OCI-LY3 (cell line): ENCODE data around the gene DNAJC15.

Experiments
- H2AFZ ChIP-seq: fragments of 200-600, 300-600 bp; shearing (Covaris generic); 2 replicates; pipeline ENCODE4 v1.6.0; 2014; ENCODE audit warnings: antibody characterized with exemption, low read depth, low read length
- H3K27ac ChIP-seq: fragments of 200-600, 300-600 bp; sonication (generic); 2 replicates; pipeline ENCODE4 v1.5.1; 2014; ENCODE audit warnings: mild to moderate bottlenecking, low read length, moderate library complexity, mixed read lengths
- H3K27me3 ChIP-seq: fragments of 200-600, 300-600 bp; sonication (generic); 2 replicates; pipeline ENCODE4 v1.6.1; 2014; ENCODE audit warnings: low read depth, low read length, mixed read lengths
- H3K36me3 ChIP-seq: fragments of 200-600, 300-600 bp; sonication (generic); replicated peaks from 2 replicates; pipeline ENCODE3; 2014; ENCODE audit warnings: low read depth, low read length, mixed read lengths
- H3K4me1 ChIP-seq: fragments of 300-600, 200-600 bp; sonication (generic); 2 replicates; pipeline ENCODE4 v1.6.1; 2014; ENCODE audit warnings: low read length, mixed read lengths
- H3K4me2 ChIP-seq: fragments of 200-600, 300-600 bp; sonication (generic); 2 replicates; pipeline ENCODE4 v1.6.1; 2014; ENCODE audit warnings: low read length, mixed read lengths
- H3K4me3 ChIP-seq: fragments of 300-600, 200-600 bp; sonication (generic); 2 replicates; pipeline ENCODE4 v1.5.1; 2014; ENCODE audit warnings: antibody characterized with exemption, mild to moderate bottlenecking, low read length, moderate library complexity
- H3K79me2 ChIP-seq: fragments of 300-600, 200-600 bp; shearing (Covaris generic); 2 replicates; pipeline ENCODE4 v1.6.1; 2014; ENCODE audit warnings: mild to moderate bottlenecking, low read length, mixed read lengths
- H3K9ac ChIP-seq: fragments of 300-600, 200-600 bp; shearing (Covaris generic); 2 replicates; pipeline ENCODE4 v1.6.0; 2014; ENCODE audit warnings: mild to moderate bottlenecking, low read length, moderate library complexity
- H3K9me3 ChIP-seq: fragments of 200-600, 300-600 bp; shearing (Covaris generic); 2 replicates; pipeline ENCODE4 v1.6.1; 2014; ENCODE audit warnings: low read length, mixed read lengths; ENCODE audit not compliant: insufficient read depth
- H4K20me1 ChIP-seq: fragments of 200-600, 300-600 bp; sonication (generic); 2 replicates; pipeline ENCODE4 v1.6.1; 2016; ENCODE audit warnings: low read length, mixed read lengths; ENCODE audit not compliant: insufficient read depth
- EZH2phosphoT487 ChIP-seq: fragments of 200-600 bp; shearing (Covaris generic); IDR thresholded peaks from 2 replicates; pipeline ENCODE4 v1.6.1; 2018; ENCODE audit warnings: antibody characterized with exemption, mixed run types, low read depth
- TF ChIP-seq, protein P1 (sequence below): fragments of 200-600, 300-600 bp; sonication (generic); IDR thresholded peaks from 2 replicates; pipeline ENCODE4 v1.5.1; 2014; ENCODE audit warnings: antibody characterized with exemption, low read length, low read depth

Gene DNAJC15

GRCh38 chr13:43145534-43146196 is 122.3 kb downstream of the DNAJC15 start:
- no peak overlapping the region for H3K4me3 ChIP-seq

GRCh38 chr13:43146400-43146799 is 123.0 kb downstream of the DNAJC15 start:
- Histone ChIP-seq H2AFZ (no peak overlapping the region), H3K4me2 (no peak overlapping the region)

More at GRCh38 chr13:43145534-43146196, 122.3 kb downstream of the DNAJC15 start:
- H3K4me1 ChIP-seq, result no peaks in the 10 kb centered on the region
- H3K9me3 ChIP-seq, result no peaks in the 10 kb centered on the region
- no peaks in the 10 kb centered on the region for H3K36me3 ChIP-seq
- H2AFZ ChIP-seq, result no peak overlapping the region
- peaks cover 32% of the 10 kb centered on the region for H3K27me3 ChIP-seq
- TF ChIP-seq, protein P1, sequence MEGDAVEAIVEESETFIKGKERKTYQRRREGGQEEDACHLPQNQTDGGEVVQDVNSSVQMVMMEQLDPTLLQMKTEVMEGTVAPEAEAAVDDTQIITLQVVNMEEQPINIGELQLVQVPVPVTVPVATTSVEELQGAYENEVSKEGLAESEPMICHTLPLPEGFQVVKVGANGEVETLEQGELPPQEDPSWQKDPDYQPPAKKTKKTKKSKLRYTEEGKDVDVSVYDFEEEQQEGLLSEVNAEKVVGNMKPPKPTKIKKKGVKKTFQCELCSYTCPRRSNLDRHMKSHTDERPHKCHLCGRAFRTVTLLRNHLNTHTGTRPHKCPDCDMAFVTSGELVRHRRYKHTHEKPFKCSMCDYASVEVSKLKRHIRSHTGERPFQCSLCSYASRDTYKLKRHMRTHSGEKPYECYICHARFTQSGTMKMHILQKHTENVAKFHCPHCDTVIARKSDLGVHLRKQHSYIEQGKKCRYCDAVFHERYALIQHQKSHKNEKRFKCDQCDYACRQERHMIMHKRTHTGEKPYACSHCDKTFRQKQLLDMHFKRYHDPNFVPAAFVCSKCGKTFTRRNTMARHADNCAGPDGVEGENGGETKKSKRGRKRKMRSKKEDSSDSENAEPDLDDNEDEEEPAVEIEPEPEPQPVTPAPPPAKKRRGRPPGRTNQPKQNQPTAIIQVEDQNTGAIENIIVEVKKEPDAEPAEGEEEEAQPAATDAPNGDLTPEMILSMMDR, result no peak
- TF ChIP-seq EZH2phosphoT487, result no peak
- H3K79me2 ChIP-seq, result no peaks in the 10 kb centered on the region
- no peak overlapping the region for H3K27ac ChIP-seq
- no peak overlapping the region for H3K9ac ChIP-seq
- no peak overlapping the region for H3K4me2 ChIP-seq
- H4K20me1 ChIP-seq, result no peaks in the 10 kb centered on the region

GRCh38 chr13:43150369-43151207 is 127.2 kb downstream of the DNAJC15 start:
- no peak overlapping the region for H3K27ac ChIP-seq
- H3K4me1 ChIP-seq, result no peaks in the 10 kb centered on the region
- no peaks in the 10 kb centered on the region for H3K9me3 ChIP-seq
- no peak overlapping the region for H3K4me2 ChIP-seq
- TF ChIP-seq, protein P1, result no peak
- TF ChIP-seq EZH2phosphoT487, result no peak
- H3K9ac ChIP-seq, result no peak overlapping the region
- H3K27me3 ChIP-seq, result peaks cover 27% of the 10 kb centered on the region
- H4K20me1 ChIP-seq, result no peaks in the 10 kb centered on the region
- H3K36me3 ChIP-seq, result no peaks in the 10 kb centered on the region
- no peaks in the 10 kb centered on the region for H3K79me2 ChIP-seq
- H2AFZ ChIP-seq, result no peak overlapping the region
- H3K4me3 ChIP-seq, result no peak overlapping the region

More at GRCh38 chr13:43146400-43146799, 123.0 kb downstream of the DNAJC15 start:
- no peaks in the 10 kb centered on the region for H3K4me1 ChIP-seq
- no peaks in the 10 kb centered on the region for H3K36me3 ChIP-seq
- H3K9ac ChIP-seq, result no peak overlapping the region
- H3K4me3 ChIP-seq, result no peak overlapping the region
- H3K27ac ChIP-seq, result no peak overlapping the region
- H3K79me2 ChIP-seq, result no peaks in the 10 kb centered on the region
- H3K27me3 ChIP-seq, result peaks cover 27% of the 10 kb centered on the region
- H3K9me3 ChIP-seq, result no peaks in the 10 kb centered on the region
- TF ChIP-seq, protein P1, result no peak
- TF ChIP-seq EZH2phosphoT487, result no peak
- no peaks in the 10 kb centered on the region for H4K20me1 ChIP-seq

DNA sequence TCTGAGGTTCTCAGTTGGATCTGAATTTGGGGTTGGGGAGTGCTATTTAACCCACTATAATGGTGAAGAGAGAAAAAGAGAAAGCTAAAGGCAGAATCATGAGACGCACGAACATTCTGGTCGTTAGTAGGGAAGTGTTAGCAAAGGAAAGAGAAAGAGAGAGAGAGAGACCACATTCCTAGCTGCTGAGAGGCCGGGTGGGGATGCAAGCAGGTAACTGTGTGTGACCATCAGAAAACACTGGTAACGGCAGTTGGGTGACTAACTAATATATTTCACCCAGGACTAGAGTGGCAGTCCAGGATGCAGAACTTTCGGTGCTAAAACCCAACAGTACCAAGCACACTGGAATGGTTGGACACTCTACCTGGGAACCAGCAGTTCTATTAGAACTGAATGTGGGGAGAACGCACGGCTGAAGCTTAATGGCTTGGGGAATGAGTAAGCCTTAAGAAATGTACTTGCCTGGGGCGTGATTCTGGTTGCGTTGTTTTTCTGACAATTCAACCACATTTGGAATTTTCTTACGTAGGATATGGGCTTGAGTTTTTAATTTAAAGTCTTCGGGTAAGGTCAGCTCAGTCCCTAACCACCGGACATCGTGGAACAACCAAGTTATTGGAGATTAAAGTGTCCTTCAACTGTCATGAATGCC is 130.2 kb downstream of the DNAJC15 start:
- Histone ChIP-seq H3K27me3 (peaks cover 11% of the 10 kb centered on the region), H3K9me3 (no peaks in the 10 kb centered on the region; the same call in 1 of the 2 replicates), H3K79me2 (no peaks in the 10 kb centered on the region), H2AFZ (no peak overlapping the region), H3K4me3 (no peak overlapping the region), H4K20me1 (no peaks in the 10 kb centered on the region), H3K27ac (no peak overlapping the region), H3K4me1 (no peaks in the 10 kb centered on the region), H3K36me3 (no peaks in the 10 kb centered on the region), H3K9ac (no peak overlapping the region), H3K4me2 (no peak overlapping the region)
- TF ChIP-seq, protein P1, result no peak
- no peak for TF ChIP-seq EZH2phosphoT487
